GM19372 (cell line): ENCODE data around the gene PPIE.
"Not testable (repeated sequence)": the region's sequence is repeated elsewhere in the genome, so short reads cannot be mapped to it uniquely, and the experiment has no call there.

Source experiments
- ATAC-seq: cut with Tn5 transposase; IDR thresholded peaks from one replicate; pipeline ENCODE4 v1.9.1; 2021; ENCODE audit warnings: mild to moderate bottlenecking, low read depth, moderate library complexity; ENCODE audit not compliant: unreplicated experiment

PPIE gene

GRCh38 chr1:39775676-39776399 is 37.2 kb downstream of the PPIE start:
- not testable (repeated sequence) for ATAC-seq

GRCh38 chr1:39776400-39776713 is 37.7 kb downstream of the PPIE start:
- ATAC-seq: no peak

DNA sequence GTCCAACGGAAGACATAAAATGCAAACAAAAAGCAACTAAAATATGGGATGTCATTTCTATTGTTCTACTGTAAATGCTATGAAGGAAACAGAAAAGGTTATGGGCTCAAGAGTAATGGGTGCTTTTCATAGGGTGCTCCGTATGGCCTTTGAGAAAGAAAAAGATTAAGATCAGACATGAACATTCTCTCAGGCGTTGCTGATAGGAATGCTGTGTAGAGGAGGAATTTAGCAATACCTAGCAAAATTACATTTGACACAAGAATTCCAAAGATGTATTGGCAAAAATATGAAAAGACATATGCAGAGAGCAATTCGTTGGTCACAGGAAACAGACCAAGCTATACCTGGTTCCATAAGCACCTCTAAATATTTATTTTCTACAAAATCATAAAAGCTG is 38.2 kb downstream of the PPIE start:
- ATAC-seq: no peak

DNA sequence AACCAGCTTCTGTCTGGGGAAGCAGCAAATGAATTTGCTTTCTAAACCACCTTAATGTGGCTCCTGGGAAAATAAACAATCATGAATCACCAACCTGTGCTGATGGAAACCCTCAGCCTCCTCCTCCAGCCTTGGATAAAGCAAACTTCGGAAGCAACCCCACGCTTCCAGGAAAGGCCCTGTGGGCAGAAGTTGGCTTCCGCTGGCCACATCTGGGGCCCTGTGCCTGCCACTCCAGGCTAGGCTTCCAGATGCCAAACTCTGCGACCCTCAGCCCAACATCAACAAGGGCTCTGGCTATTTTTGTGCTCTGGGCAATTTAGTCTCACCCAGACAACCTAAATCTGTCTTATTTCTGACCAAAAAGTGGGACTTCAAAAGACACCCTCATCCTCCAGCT is 38.6 kb downstream of the PPIE start:
- ATAC-seq: no peak

DNA sequence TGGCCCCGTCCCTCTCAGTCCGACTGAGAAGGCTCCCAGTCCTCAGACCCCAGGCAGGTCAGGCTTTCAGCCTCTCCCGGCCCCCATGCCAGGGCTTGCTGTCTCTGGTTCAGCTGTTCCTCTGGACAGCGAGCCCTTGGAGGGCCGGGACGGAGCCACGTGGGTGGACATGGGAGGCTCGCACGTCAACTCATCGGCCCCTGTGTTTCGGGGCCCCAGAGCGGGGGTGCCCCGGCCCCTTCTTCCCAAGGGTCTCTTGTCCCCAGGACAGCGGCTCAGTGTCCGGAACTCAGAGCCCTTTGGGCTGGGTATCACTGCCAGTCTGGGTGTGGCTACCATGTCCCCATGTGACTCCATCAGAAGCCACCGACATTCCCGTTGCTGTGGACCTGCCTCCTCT is 39.2 kb downstream of the PPIE start:
- ATAC-seq: not testable (repeated sequence)

GRCh38 chr1:39778463-39779099 is 39.9 kb downstream of the PPIE start:
- ATAC-seq: not testable (repeated sequence)

GRCh38 chr1:39779137-39779536 is 40.5 kb downstream of the PPIE start:
- ATAC-seq: no peak

DNA sequence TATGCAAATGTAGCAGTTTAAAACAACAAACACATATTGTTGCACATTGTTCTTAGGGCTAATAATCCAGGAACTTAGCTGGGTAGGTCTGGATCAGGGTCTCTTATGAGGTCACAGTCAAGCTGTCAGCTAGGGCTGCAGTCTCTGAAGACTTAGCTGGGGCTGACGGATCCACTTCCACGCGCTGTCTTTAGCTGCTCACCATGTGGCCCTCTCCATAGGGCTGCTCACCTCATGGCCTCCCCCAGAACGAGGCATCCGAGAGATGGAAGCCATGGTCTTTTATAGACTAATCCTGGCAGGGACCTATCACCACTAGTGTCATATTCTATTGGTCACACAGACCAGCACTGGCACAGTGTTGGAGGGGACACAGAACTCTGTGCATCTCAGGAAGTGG is 41.1 kb downstream of the PPIE start:
- no peak for ATAC-seq

- ATAC-seq: no peak
These were observed 42.6 kb downstream of the PPIE start for GRCh38 chr1:39781349-39781715.

- ATAC-seq: no peak
These were observed 43.4 kb downstream of the PPIE start for GRCh38 chr1:39782103-39782502.

DNA sequence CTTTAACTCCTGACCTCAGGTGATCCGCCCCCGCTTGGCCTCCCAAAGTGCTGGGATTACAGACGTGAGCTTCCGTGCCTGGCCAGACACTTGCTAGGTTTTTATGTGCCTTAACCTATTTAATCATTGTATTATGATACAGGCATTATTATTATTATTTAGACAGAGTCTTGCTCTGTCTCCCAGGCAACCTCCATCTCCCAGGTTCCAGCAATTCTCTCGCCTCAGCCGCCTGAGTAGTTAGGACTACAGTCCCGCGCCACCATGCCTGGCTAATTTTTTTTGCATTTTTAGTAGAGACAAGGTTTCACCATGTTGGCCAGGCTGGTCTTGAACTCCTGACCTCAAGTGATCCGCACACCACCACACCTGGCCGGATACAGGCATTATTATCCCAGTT is 44.0 kb downstream of the PPIE start:
- ATAC-seq: not testable (repeated sequence)

DNA sequence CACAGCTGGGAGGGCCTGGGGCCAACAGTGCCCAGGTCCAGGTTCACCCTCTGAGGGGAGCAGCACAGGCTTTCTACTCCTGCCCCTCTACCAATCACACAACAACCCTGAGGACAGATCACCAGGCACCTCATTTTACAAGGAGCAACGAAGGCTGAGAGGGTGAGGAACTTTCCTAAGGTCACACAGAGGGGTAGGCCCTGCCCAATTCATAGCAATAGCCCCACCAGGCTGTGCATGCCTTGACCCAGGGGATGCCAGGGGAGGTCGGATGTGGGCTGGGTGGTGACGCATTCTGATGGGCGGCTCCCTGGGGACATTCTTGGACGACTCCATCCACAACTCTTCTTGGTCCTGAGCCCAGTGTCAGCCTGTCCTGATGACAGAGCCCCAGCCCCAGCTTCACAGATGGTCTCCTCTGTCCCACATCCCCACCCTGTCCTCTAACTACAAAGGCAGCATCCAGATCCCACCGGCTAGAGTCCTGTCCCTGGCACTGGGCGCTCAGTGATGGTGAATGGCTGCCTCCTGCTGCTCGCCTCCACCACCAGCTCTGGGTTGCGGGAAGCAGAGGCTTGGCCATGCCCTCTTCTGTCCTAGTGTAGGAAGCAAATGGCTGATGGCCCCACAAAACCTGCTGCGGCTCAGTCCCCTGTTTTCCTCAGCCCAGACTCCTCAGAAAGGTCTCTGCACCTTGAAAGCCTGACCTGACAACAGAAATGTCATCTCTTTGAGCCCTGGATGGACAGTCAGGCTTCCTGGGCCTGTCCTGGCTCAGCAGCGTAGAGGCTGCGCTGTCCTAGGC is 47.8 kb downstream of the PPIE start:
- ATAC-seq: not testable (repeated sequence)

- not testable (repeated sequence) for ATAC-seq
These were observed 48.4 kb downstream of the PPIE start for GRCh38 chr1:39787108-39787375.

DNA sequence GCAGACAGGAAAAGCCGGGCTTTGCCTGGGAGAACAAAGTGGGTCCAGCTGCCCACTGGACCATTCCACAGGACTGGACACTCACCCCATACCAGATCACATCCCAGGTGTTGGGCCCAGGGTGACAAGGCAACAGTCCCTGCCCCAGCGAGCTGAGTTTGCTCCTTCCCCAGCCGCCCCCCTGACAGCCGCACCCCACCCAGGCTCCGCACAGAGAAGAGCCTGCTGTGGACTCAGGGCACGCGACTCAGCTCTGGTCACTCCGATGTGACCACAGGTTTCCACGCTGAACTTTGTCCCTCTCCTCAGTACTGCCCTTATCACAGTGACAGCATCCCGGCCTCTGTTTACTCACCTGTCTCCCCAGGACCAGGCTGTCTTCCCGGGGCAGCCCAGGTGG is 48.8 kb downstream of the PPIE start:
- ATAC-seq: no peak

DNA sequence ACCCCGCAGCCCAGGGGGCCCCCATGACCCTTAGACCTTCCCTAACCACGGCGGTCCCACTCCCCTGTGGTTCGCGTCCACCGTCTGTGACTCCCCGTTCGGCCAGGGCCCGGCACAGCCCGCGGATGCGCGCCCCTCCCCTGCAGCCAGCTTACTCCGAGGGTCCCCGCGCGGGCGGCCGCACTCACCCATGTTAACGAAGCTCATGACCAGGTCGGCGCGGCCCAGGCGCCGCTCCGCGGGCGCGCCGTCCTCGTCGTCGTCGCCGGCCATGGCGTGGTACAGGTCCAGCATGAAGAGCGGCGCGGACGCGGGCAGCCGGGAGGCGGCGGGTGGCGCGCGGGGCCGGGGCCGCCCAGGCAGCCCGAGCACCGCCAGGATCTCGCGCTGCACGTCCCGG is 49.3 kb downstream of the PPIE start:
- ATAC-seq: not testable (repeated sequence)

DNA sequence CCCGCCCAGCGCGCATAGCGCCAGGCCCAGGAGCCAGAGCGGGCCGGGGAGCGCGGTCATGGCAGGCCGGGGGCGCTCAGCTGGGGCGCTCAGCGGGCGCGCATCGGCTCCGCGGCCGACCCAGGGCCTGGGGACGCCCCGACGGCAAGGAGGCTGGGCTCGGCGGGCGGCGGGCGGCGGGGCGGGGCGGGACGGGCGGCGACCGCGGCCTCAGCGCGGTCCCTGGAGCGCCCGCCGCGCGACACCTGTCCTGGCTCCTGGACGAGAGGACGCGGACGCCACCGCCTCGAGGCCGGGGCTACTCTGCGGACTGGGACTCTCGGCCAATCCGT is 49.7 kb downstream of the PPIE start:
- ATAC-seq: peak; percentile 23

GRCh38 chr1:39788758-39789570 is 50.3 kb downstream of the PPIE start, which contains the start of gene BMP8B:
BMP8B (minus strand) TSS chr1:39788865; CDS start chr1:39788485, 380 bp downstream.
- ATAC-seq: peak; percentile 65

- ATAC-seq: no peak
These were observed 51.0 kb downstream of the PPIE start for GRCh38 chr1:39789571-39790110.

DNA sequence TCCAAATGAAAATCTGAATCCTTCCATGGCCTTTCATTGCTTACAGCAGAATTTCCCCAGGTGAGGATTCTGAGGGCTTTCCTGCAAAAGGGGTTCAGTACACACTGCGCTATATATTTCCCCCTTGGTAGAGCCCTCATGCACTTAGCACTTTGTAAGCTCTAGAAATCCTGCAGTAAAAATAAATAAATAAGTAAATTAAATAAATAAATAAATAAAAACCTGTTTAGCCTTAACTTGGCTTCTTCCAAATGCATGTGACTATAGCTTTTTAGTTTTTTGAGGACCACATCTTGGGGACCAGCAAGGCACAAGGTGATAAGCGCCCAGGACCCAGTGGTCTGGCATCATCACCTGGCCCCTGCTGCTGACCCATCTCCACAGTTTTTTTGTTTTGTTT is 53.2 kb downstream of the PPIE start:
- no peak for ATAC-seq

- ATAC-seq: no peak
These were observed 57.0 kb downstream of the PPIE start for GRCh38 chr1:39795651-39796050.
